ENCODE data around the gene SCFD1.

DNA sequence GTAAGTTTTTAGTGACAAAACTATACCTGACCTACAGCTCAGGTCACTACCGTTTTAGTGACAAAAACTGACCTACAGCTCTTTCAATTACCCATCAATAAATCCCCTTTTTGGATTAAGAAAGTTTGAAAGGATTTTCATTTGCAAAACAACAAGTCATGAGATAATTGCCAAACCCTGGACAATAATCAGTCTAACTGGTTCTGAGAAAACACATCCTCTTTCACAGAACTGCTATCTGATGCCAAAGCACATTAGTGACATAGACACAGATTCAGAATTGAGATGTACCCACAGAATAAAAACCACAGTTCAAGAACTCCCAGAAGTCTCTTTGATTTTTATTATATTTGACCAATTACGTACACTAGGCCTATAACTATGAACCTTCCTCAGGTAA, 126.2 kb downstream of the SCFD1 start:
- TF ChIP-seq, protein P1, sequence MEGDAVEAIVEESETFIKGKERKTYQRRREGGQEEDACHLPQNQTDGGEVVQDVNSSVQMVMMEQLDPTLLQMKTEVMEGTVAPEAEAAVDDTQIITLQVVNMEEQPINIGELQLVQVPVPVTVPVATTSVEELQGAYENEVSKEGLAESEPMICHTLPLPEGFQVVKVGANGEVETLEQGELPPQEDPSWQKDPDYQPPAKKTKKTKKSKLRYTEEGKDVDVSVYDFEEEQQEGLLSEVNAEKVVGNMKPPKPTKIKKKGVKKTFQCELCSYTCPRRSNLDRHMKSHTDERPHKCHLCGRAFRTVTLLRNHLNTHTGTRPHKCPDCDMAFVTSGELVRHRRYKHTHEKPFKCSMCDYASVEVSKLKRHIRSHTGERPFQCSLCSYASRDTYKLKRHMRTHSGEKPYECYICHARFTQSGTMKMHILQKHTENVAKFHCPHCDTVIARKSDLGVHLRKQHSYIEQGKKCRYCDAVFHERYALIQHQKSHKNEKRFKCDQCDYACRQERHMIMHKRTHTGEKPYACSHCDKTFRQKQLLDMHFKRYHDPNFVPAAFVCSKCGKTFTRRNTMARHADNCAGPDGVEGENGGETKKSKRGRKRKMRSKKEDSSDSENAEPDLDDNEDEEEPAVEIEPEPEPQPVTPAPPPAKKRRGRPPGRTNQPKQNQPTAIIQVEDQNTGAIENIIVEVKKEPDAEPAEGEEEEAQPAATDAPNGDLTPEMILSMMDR (conservative IDR thresholded peaks at IDR 0.05; ENCODE audit: low read length) = no peak
- no peak for TF ChIP-seq EZH2phosphoT487 (IDR thresholded peaks at IDR 0.05; ENCODE audit: borderline replicate concordance, low read depth, low read length)
